ENCODE data around the gene ERVK3-1. TPM values are rescaled to one million over a fixed set of nuclear protein-coding genes. Genes with fewer than 3 reads are reported as not detected.

Gene ERVK3-1
- total and polyA plus RNA-seq, 2 of the 13 experiments (the other 11 are each of a cell fraction or from before 2014, with no cell fraction given): 28.5 to 38.7 TPM

- no peak for TF ChIP-seq THAP8 (CRISPR knock-in tag; IDR thresholded peaks at IDR 0.05; ENCODE audit: borderline replicate concordance)
- TF ChIP-seq, protein P1, sequence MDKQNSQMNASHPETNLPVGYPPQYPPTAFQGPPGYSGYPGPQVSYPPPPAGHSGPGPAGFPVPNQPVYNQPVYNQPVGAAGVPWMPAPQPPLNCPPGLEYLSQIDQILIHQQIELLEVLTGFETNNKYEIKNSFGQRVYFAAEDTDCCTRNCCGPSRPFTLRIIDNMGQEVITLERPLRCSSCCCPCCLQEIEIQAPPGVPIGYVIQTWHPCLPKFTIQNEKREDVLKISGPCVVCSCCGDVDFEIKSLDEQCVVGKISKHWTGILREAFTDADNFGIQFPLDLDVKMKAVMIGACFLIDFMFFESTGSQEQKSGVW (CRISPR knock-in tag; IDR thresholded peaks at IDR 0.05; ENCODE audit: borderline replicate concordance): no peak
- TF ChIP-seq ZSCAN12 (CRISPR knock-in tag; IDR thresholded peaks at IDR 0.05): no peak
- TF ChIP-seq MAFK (conservative IDR thresholded peaks at IDR 0.05 in 1 of 2, IDR thresholded peaks at IDR 0.05 in 1 of 2; ENCODE audit: low read length in 2 of 2): no peak
- TF ChIP-seq ZNF678 (CRISPR knock-in tag; IDR thresholded peaks at IDR 0.05): no peak
- TF ChIP-seq, protein P2, sequence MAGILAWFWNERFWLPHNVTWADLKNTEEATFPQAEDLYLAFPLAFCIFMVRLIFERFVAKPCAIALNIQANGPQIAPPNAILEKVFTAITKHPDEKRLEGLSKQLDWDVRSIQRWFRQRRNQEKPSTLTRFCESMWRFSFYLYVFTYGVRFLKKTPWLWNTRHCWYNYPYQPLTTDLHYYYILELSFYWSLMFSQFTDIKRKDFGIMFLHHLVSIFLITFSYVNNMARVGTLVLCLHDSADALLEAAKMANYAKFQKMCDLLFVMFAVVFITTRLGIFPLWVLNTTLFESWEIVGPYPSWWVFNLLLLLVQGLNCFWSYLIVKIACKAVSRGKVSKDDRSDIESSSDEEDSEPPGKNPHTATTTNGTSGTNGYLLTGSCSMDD (CRISPR knock-in tag; IDR thresholded peaks at IDR 0.05): no peak
- TF ChIP-seq, protein P3, sequence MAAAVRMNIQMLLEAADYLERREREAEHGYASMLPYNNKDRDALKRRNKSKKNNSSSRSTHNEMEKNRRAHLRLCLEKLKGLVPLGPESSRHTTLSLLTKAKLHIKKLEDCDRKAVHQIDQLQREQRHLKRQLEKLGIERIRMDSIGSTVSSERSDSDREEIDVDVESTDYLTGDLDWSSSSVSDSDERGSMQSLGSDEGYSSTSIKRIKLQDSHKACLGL (CRISPR knock-in tag; IDR thresholded peaks at IDR 0.05): peak; percentile 80; the same call in 1 of the 2 replicates
- TF ChIP-seq ZNF556 (CRISPR knock-in tag; IDR thresholded peaks at IDR 0.05; ENCODE audit: borderline replicate concordance): peak; percentile 85; the same call in 1 of the 2 replicates
- TF ChIP-seq RFX5 (IDR thresholded peaks at IDR 0.05; ENCODE audit: low read depth, low read length): 0 out of 2 replicates have a peak, but pooled peaks have one; percentile 4
- peak; percentile 85 for TF ChIP-seq MAX (IDR thresholded peaks at IDR 0.05)
- TF ChIP-seq NR2F6 (IDR thresholded peaks at IDR 0.05): no peak
- peak; percentile 60; the same call in 1 of the 2 replicates for TF ChIP-seq NR2F6 (CRISPR knock-in tag; IDR thresholded peaks at IDR 0.05)
- TF ChIP-seq SRSF9 (IDR thresholded peaks at IDR 0.05; ENCODE audit: borderline replicate concordance, insufficient read depth, low read depth, low read length, poor library complexity, severe bottlenecking): no peak
- TF ChIP-seq KLF9 (CRISPR knock-in tag; IDR thresholded peaks at IDR 0.05; ENCODE audit: low read depth): peak; percentile 30; the same call in 1 of the 2 replicates
- TF ChIP-seq NR2C2 (CRISPR knock-in tag; IDR thresholded peaks at IDR 0.05; ENCODE audit: borderline replicate concordance): peak; percentile 89
- no peak for TF ChIP-seq WIZ (CRISPR knock-in tag; IDR thresholded peaks at IDR 0.05)
- peak; percentile 62; the same call in 1 of the 2 replicates for TF ChIP-seq ETV6 (CRISPR knock-in tag; conservative IDR thresholded peaks at IDR 0.05)
- TF ChIP-seq BCL3 (CRISPR knock-in tag; IDR thresholded peaks at IDR 0.05): peak; percentile 64; the same call in 1 of the 2 replicates
- no peak for TF ChIP-seq NCOA5 (CRISPR knock-in tag; IDR thresholded peaks at IDR 0.05)
- peak; percentile 62; the same call in 1 of the 2 replicates for TF ChIP-seq MTERF4 (CRISPR knock-in tag; IDR thresholded peaks at IDR 0.05)
- TF ChIP-seq HIVEP1 (CRISPR knock-in tag; IDR thresholded peaks at IDR 0.05): no peak
- peak; percentile 76; the same call in 1 of the 2 replicates for TF ChIP-seq ZNF225 (CRISPR knock-in tag; IDR thresholded peaks at IDR 0.05)
- peak; percentile 99 for TF ChIP-seq SAP130 (CRISPR knock-in tag; IDR thresholded peaks at IDR 0.05; ENCODE audit: low read depth)
- TF ChIP-seq ZNF737 (CRISPR knock-in tag; IDR thresholded peaks at IDR 0.05; ENCODE audit: borderline replicate concordance): peak; percentile 25; the same call in 1 of the 2 replicates
These were observed at the start of gene ERVK3-1 (continued) for GRCh38 chr19:58305065-58305931.
